ENCODE results near the gene FNDC10. TPM values are rescaled to one million over a fixed set of nuclear protein-coding genes. Genes with fewer than 3 reads are reported as not detected.

Gene FNDC10
- total RNA-seq, 2 donors from 2014 or later = 2.9 to 4.2 TPM

- H3K9me3 ChIP-seq = no peaks in the 10 kb centered on the region
- DNase-seq = no peak
- intact Hi-C loops (cut with DNase I) = no loop called here
- H3K36me3 ChIP-seq = no peaks in the 10 kb centered on the region
- TF ChIP-seq, protein P1, sequence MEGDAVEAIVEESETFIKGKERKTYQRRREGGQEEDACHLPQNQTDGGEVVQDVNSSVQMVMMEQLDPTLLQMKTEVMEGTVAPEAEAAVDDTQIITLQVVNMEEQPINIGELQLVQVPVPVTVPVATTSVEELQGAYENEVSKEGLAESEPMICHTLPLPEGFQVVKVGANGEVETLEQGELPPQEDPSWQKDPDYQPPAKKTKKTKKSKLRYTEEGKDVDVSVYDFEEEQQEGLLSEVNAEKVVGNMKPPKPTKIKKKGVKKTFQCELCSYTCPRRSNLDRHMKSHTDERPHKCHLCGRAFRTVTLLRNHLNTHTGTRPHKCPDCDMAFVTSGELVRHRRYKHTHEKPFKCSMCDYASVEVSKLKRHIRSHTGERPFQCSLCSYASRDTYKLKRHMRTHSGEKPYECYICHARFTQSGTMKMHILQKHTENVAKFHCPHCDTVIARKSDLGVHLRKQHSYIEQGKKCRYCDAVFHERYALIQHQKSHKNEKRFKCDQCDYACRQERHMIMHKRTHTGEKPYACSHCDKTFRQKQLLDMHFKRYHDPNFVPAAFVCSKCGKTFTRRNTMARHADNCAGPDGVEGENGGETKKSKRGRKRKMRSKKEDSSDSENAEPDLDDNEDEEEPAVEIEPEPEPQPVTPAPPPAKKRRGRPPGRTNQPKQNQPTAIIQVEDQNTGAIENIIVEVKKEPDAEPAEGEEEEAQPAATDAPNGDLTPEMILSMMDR (IDR thresholded peaks at IDR 0.05) = no peak
- no peaks in the 10 kb centered on the region for H3K27me3 ChIP-seq
- H3K27ac ChIP-seq = no peak overlapping the region
- H3K9ac ChIP-seq (ENCODE audit: low read depth in 2 of 2, low read length in 2 of 2) = no peak overlapping the region
- peaks cover 14% of the 10 kb centered on the region for H3K4me1 ChIP-seq
- H3K4me3 ChIP-seq = no peak overlapping the region
These were observed 18.6 kb upstream of the FNDC10 start for GRCh38 chr1:1618396-1619068.

DNA sequence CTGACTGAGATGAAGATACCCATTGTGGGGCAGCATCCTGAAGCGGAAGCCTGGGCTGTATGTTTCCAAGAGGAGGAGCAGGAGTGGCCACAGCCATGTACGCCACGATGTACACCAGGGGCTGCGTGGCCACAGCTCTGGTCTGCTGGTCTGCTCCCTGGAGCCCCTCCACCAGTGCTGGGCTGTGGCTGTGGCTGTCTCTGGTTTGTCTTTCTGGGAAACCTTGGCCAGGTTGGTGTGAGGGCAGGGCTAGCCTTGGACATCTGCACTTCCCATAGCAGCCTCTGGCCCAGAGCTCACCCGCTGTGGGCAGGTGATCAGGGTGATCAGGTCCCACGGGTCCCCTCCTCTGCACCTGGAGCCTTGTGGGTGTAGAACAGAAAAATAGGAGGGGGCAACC, 18.0 kb upstream of the FNDC10 start:
- peaks cover 14% of the 10 kb centered on the region for H3K4me1 ChIP-seq
- no peak overlapping the region for H3K4me3 ChIP-seq
- no peak for DNase-seq
- TF ChIP-seq, protein P1 (IDR thresholded peaks at IDR 0.05) = no peak
- intact Hi-C loops (cut with DNase I) = no loop called here
- no peak overlapping the region for H3K27ac ChIP-seq
- no peak overlapping the region for H3K9ac ChIP-seq (ENCODE audit: low read depth in 2 of 2, low read length in 2 of 2)
- no peaks in the 10 kb centered on the region for H3K36me3 ChIP-seq
- no peaks in the 10 kb centered on the region for H3K27me3 ChIP-seq
- no peaks in the 10 kb centered on the region for H3K9me3 ChIP-seq

GRCh38 chr1:1617516-1617915, 17.6 kb upstream of the FNDC10 start:
- peaks cover 14% of the 10 kb centered on the region for H3K4me1 ChIP-seq
- DNase-seq = no peak
- no peaks in the 10 kb centered on the region for H3K9me3 ChIP-seq
- no peaks in the 10 kb centered on the region for H3K36me3 ChIP-seq
- H3K27ac ChIP-seq = no peak overlapping the region
- intact Hi-C loops (cut with DNase I) = no loop called here
- H3K27me3 ChIP-seq = no peaks in the 10 kb centered on the region
- TF ChIP-seq, protein P1 (IDR thresholded peaks at IDR 0.05) = no peak
- no peak overlapping the region for H3K4me3 ChIP-seq
- H3K9ac ChIP-seq (ENCODE audit: low read depth in 2 of 2, low read length in 2 of 2) = peak overlapping the region in 1 of 2 donors; percentile 87

DNA sequence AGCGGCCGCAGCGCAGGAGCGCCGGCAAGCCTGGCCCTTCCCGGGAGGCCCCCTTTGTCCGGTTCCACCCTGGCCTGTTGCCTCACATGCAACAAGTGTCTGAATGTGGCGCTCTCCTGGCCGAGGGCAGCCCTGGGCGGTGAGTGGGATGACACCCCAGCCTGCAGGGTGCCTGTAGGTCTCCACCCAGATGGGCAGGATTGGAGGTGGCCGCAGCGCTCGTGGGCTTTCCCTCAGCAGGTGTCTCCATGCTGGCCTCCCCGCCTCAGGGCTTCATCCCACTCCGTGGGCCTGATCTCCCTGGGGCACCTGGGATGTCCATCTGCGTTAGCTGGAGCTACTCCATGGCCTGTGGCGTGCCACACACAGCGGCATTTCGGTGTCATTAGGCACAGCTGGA, 16.9 kb upstream of the FNDC10 start:
- peaks cover 14% of the 10 kb centered on the region for H3K4me1 ChIP-seq

GRCh38 chr1:1616045-1616790, 16.3 kb upstream of the FNDC10 start:
- Histone ChIP-seq H3K9ac (ENCODE audit: low read depth in 2 of 2, low read length in 2 of 2) (peak overlapping the region; percentile 87 to 98), H3K27ac (peak overlapping the region; percentile 100), H3K4me1 (peaks cover 14% of the 10 kb centered on the region), H3K4me3 (peak overlapping the region; percentile 95), H3K9me3 (no peaks in the 10 kb centered on the region), H3K27me3 (no peaks in the 10 kb centered on the region), H3K36me3 (no peaks in the 10 kb centered on the region)
- TF ChIP-seq, protein P1 (IDR thresholded peaks at IDR 0.05) = no peak
- peak; percentile 56 for DNase-seq
- intact Hi-C loops (cut with DNase I) = no loop called here

More for the DNA sequence above, 16.9 kb upstream of the FNDC10 start:
- no peak for DNase-seq
- Histone ChIP-seq H3K4me3 (peak overlapping the region; percentile 95), H3K27ac (no peak overlapping the region), H3K27me3 (no peaks in the 10 kb centered on the region), H3K9ac (ENCODE audit: low read depth in 2 of 2, low read length in 2 of 2) (peak overlapping the region; percentile 87 to 98), H3K36me3 (no peaks in the 10 kb centered on the region), H3K9me3 (no peaks in the 10 kb centered on the region)
- TF ChIP-seq, protein P1 (IDR thresholded peaks at IDR 0.05) = no peak
- intact Hi-C loops (cut with DNase I) = no loop called here
